ENCODE data around the gene LRRC61.
"Not testable (repeated sequence)": the region's sequence is repeated elsewhere in the genome, so short reads cannot be mapped to it uniquely, and the experiment has no call there.

Gene LRRC61

DNA sequence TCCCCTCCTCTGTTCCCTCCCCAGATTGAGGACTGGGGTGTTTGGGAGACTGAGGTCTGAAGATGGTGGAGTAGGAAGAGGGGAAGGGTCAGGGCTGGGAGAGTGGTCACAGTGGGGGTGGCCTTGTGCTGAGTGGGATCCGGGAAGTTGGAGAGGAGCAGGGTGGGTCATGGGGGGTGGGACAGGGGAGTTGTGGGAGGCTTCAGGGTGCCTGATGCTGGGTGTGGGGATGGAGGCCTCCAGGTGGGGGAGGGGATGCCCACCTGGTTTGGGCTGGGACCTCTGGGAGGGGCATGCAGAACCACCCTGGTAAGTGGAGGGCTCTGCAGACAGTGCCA is 58.6 kb downstream of the LRRC61 start:
- Histone ChIP-seq H3K36me3 (ENCODE audit: control insufficient read depth, insufficient read depth, low read length, severe bottlenecking) (no peaks in the 10 kb centered on the region), H3K27me3 (replicated peaks; ENCODE audit: control insufficient read depth, insufficient read depth, low read length) (no peaks in the 10 kb centered on the region)
- DNase-seq (ENCODE audit: low read depth), result no peak

DNA sequence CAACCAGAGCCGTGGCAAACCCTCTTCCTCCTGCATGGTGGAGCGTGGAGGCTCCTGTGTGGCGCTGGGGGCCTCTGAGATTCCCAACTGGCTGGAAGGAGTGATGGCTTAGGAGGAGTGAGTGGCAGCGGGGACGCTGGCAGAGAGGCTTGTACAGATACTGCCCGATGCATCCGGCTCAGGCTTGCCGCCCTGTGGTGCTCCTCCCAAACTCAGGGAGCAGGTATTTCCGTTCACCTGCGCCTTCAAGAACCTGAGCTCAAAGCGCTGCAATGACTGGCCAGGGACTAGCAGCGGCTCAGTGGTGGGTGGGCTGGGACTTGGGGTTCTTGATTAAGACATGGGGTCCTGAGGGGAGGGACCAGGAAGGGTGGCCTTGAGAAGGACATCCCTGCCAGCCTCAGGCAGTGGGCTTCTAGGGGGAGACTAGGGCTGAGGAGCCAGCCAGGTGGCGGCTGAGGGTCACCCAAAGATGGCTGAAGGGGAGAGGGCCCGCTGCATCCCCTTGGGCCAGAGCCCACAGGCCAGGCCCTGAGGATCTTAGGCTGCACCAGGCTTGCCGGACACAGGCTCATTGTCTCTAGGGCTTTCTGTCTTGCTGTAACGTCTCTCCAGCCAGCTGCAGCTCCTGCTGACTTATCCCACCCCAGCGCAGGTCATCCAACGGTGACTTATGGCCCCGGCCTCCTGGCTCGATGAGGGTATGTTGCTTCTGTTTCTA is 59.1 kb downstream of the LRRC61 start:
- H3K4me3 ChIP-seq (ENCODE audit: low read length), result no peak overlapping the region
- no peak for DNase-seq (ENCODE audit: low read depth)

More for the DNA sequence above, 58.6 kb downstream of the LRRC61 start:
- H3K9ac ChIP-seq (ENCODE audit: low read length), result no peak overlapping the region
- peaks cover 13% of the 10 kb centered on the region for H3K4me1 ChIP-seq (ENCODE audit: control insufficient read depth, insufficient read depth, low read length)
- no peaks in the 10 kb centered on the region for H3K9me3 ChIP-seq (ENCODE audit: control insufficient read depth, low read length)
- no peak overlapping the region for H3K4me3 ChIP-seq (ENCODE audit: low read length)

DNA sequence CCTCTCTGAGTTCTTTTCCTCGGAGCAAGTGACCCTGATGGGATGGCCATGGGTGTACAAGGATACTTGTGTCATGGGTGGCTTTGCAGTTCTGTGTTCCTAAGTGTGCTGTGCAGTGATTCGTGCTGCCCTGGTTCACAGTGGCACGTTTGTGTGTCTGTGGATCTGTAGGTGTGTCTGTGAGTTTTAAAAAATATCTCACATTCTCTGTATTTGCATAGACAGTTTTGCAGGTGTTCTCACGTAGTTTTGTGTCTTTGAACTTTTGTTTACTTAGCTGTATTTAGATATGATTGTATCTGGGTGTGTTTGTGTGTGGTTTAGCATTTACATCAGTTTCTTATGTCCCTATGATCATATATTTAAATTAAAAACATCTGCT is 59.7 kb downstream of the LRRC61 start:
- no peak for DNase-seq (ENCODE audit: low read depth)
- Histone ChIP-seq H3K4me1 (ENCODE audit: control insufficient read depth, insufficient read depth, low read length) (peaks cover 13% of the 10 kb centered on the region), H3K36me3 (ENCODE audit: control insufficient read depth, insufficient read depth, low read length, severe bottlenecking) (no peaks in the 10 kb centered on the region), H3K4me3 (ENCODE audit: low read length) (no peak overlapping the region), H3K9ac (ENCODE audit: low read length) (no peak overlapping the region), H3K27me3 (replicated peaks; ENCODE audit: control insufficient read depth, insufficient read depth, low read length) (no peaks in the 10 kb centered on the region), H3K9me3 (ENCODE audit: control insufficient read depth, low read length) (no peaks in the 10 kb centered on the region)

More for the DNA sequence above, 59.1 kb downstream of the LRRC61 start:
- Histone ChIP-seq H3K27me3 (replicated peaks; ENCODE audit: control insufficient read depth, insufficient read depth, low read length) (no peaks in the 10 kb centered on the region), H3K9me3 (ENCODE audit: control insufficient read depth, low read length) (no peaks in the 10 kb centered on the region), H3K36me3 (ENCODE audit: control insufficient read depth, insufficient read depth, low read length, severe bottlenecking) (no peaks in the 10 kb centered on the region), H3K9ac (ENCODE audit: low read length) (no peak overlapping the region), H3K4me1 (ENCODE audit: control insufficient read depth, insufficient read depth, low read length) (peaks cover 13% of the 10 kb centered on the region)

DNA sequence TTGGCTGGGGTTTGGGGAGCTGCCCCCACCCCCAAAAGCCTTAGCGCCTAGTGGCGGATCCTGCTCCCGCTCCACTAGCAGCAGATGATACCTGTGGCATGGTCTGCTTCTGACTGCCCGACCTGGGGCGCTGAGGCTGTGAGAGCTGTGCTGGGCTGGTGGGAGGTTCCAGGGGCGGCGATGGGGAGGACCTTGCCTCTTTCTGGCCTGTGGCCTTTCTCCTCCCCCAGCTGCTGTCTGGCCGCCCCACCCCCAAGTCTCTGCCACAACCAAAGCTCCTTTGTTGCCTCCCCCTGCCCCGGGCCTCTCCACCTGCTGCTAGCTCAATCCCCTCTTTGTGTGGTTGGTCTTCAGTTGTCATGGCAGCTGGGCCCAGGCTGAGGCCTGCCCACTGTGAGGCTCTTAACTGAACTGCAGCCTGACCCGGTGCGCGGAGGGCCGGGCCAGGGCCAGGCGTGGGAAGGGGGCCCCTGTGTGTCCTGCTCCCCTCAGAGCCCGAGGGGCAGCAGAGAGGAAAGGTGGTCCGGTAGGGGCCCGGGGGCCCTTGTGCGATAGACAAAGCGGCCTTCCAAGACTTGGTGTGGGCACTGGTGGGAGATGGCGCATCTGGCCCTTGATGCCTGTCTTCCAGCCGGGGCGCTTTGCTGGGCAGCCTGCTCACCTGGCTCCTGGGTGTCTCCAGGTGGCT is 60.7 kb downstream of the LRRC61 start:
- Histone ChIP-seq H3K4me3 (ENCODE audit: low read length) (no peak overlapping the region), H3K4me1 (ENCODE audit: control insufficient read depth, insufficient read depth, low read length) (peaks cover 10% of the 10 kb centered on the region)

DNA sequence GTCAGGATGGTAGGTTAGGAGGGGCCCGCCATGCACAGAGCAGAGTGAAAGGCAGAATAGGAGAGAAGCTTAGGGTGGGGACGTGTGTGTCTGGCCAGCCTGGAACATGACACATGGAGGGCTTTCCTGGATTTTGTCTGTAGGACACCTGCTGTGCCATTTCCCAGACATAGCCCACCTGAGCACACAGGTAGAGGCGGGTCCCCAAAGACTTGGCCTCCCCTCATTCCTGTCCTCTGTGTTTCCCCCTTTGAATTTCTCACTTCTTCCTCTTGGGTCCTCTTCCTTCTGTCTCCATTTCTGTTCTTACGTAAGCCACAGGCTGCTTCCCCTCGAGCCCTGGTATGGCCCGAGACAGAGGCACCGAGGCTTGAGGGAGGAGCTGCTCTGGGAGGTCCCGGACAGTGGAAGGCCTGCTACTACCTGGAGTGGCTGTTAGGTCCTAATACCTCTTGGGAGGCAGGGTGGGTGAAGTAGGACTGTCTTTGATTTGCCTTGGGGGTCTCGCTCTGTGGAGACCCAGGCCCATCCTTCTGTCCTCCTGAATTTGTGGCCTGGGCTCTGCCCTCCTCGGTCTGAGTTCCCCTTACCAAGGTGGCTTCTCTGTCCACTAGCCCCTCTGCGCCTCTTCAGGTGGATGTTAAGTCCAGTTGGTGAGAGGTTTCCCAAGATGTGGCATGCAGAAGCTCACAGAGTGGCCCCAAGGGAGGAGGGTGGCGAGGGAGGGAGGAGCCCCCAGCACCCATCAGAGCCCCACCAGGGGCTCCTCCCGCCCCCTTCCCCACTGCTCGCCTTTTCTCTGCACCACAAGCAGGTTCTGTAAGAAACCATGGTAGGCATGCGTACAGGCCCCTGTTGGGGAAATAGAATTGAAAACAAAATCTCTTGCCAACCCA is 61.5 kb downstream of the LRRC61 start:
- no peak for DNase-seq (ENCODE audit: low read depth)
- H3K9ac ChIP-seq (ENCODE audit: low read length), result no peak overlapping the region
- peaks cover 17% of the 10 kb centered on the region for H3K4me1 ChIP-seq (ENCODE audit: control insufficient read depth, insufficient read depth, low read length)
- H3K27me3 ChIP-seq (replicated peaks; ENCODE audit: control insufficient read depth, insufficient read depth, low read length), result no peaks in the 10 kb centered on the region
- H3K9me3 ChIP-seq (ENCODE audit: control insufficient read depth, low read length), result no peaks in the 10 kb centered on the region
- no peaks in the 10 kb centered on the region for H3K36me3 ChIP-seq (ENCODE audit: control insufficient read depth, insufficient read depth, low read length, severe bottlenecking)
- H3K4me3 ChIP-seq (ENCODE audit: low read length), result no peak overlapping the region

More for the DNA sequence above, 60.7 kb downstream of the LRRC61 start:
- Histone ChIP-seq H3K9ac (ENCODE audit: low read length) (no peak overlapping the region), H3K27me3 (replicated peaks; ENCODE audit: control insufficient read depth, insufficient read depth, low read length) (no peaks in the 10 kb centered on the region), H3K9me3 (ENCODE audit: control insufficient read depth, low read length) (no peaks in the 10 kb centered on the region), H3K36me3 (ENCODE audit: control insufficient read depth, insufficient read depth, low read length, severe bottlenecking) (no peaks in the 10 kb centered on the region)
- DNase-seq (ENCODE audit: low read depth), result no peak

DNA sequence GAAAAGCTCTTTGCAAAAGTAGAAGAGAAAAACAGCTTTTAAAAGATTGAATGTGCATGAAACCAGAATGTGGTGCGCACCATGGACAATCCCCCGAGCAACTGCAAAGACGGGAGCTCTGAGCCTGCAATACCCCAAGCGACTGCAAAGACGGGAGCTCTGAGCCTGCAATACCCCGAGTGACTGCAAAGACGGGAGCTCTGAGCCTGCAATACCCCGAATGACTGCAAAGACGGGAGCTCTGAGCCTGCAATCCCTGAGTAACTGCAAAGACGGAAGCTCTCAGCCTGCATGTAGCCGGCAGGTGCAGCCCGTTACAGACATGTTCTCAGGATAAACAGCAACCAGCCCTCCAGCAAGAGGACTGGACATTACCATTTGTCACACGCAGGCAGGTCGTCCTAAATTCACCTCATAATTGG is 62.2 kb downstream of the LRRC61 start:
- Histone ChIP-seq H3K9ac (ENCODE audit: low read length) (no peak overlapping the region), H3K36me3 (ENCODE audit: control insufficient read depth, insufficient read depth, low read length, severe bottlenecking) (no peaks in the 10 kb centered on the region), H3K27me3 (replicated peaks; ENCODE audit: control insufficient read depth, insufficient read depth, low read length) (no peaks in the 10 kb centered on the region), H3K9me3 (ENCODE audit: control insufficient read depth, low read length) (no peaks in the 10 kb centered on the region), H3K4me3 (ENCODE audit: low read length) (no peak overlapping the region), H3K4me1 (ENCODE audit: control insufficient read depth, insufficient read depth, low read length) (peaks cover 12% of the 10 kb centered on the region)
- no peak for DNase-seq (ENCODE audit: low read depth)

DNA sequence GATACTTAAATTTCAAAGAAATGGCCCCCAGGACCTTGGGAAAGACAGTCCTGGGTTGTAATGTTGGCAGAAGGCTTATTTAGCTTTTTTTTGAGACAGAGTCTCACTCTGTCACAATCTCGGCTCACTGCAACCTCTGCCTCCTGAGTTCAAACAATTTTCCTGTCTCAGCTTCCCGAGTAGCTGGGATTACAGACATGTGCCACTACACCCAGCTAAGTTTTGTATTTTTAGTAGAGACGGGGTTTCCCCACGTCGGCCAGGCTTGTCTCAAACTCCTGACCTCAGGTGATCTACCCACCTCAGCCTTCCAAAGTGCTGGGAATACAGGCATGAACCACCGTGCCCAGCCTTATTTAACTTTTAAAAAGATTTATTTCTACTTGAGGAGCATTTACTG is 62.7 kb downstream of the LRRC61 start:
- H3K9me3 ChIP-seq (ENCODE audit: control insufficient read depth, low read length); H3K36me3 ChIP-seq (ENCODE audit: control insufficient read depth, insufficient read depth, low read length, severe bottlenecking); H3K9ac ChIP-seq (ENCODE audit: low read length); H3K27me3 ChIP-seq (replicated peaks; ENCODE audit: control insufficient read depth, insufficient read depth, low read length); DNase-seq (ENCODE audit: low read depth); H3K4me3 ChIP-seq (ENCODE audit: low read length): not testable (repeated sequence)
- peaks cover 10% of the 10 kb centered on the region for H3K4me1 ChIP-seq (ENCODE audit: control insufficient read depth, insufficient read depth, low read length)
